LNCAP (cell line): ENCODE data around the gene OSBPL3.

ENCODE experiments used
- CTCF ChIP-seq: fragments of 450-650 bp; IDR thresholded peaks from 2 replicates; pipeline ENCODE4 v1.5.1; 2017; ENCODE audit warnings: mild to moderate bottlenecking

The OSBPL3 gene

GRCh38 chr7:24834128-24834798, 145.7 kb downstream of the OSBPL3 start:
- TF ChIP-seq CTCF: no peak

DNA sequence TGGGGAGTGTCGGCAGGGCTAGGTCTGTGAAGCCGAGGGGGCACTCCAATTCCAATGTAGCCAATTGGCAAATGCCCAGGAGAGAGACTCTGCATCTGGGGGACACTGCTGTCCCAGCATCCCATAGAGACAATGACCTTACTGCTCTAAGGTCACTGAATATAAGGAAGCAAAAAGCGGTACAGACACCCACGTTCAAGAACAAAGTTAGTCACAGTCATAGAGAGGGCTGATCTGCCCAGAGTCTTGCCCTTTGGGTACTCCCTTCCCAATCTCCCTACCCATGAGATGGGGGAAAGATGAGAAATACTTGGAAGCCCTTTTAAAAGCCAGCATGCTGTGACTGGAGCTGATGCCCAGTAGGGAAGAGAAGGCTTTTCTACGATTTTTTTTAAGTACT, 146.4 kb downstream of the OSBPL3 start:
- TF ChIP-seq CTCF: no peak

DNA sequence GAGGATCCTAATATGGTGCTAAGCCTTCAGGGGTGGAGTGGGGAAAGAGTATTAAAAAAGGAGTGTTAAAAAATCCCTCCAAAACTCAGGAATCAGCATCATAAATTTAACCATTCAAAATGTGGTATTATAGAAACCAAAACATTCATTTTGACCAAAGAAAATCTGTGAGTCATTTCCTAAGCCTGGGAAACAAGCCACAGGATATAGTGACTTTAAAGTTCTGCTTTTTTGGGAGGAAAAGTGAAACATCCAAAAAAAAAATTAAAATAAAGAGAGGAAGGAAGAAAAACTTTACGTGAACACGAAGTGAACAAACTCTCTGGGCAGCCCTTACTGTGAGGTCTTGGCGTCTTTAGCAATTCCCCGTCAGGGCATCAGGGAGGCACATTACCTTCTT, 148.7 kb downstream of the OSBPL3 start:
- no peak for TF ChIP-seq CTCF

GRCh38 chr7:24830440-24831050, 149.4 kb downstream of the OSBPL3 start:
- TF ChIP-seq CTCF: no peak

DNA sequence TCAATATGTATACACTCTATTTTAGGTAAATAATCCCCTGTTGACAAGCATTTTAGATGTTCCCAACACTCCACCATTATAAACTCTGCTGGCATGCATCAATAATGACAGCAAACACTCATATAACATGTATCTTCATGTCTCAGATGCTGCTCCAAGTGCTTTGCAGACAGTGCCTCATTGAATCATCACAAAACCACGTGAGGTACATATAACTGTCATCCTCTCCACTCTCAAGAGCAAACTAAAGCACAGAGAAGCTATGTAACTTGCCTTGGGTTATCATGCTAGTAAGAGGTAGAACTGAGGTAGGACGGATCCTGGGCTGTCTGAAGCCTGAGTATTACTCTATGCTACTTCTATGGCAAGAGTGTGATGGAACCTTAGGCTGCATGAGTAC, 150.2 kb downstream of the OSBPL3 start:
- TF ChIP-seq CTCF: no peak

DNA sequence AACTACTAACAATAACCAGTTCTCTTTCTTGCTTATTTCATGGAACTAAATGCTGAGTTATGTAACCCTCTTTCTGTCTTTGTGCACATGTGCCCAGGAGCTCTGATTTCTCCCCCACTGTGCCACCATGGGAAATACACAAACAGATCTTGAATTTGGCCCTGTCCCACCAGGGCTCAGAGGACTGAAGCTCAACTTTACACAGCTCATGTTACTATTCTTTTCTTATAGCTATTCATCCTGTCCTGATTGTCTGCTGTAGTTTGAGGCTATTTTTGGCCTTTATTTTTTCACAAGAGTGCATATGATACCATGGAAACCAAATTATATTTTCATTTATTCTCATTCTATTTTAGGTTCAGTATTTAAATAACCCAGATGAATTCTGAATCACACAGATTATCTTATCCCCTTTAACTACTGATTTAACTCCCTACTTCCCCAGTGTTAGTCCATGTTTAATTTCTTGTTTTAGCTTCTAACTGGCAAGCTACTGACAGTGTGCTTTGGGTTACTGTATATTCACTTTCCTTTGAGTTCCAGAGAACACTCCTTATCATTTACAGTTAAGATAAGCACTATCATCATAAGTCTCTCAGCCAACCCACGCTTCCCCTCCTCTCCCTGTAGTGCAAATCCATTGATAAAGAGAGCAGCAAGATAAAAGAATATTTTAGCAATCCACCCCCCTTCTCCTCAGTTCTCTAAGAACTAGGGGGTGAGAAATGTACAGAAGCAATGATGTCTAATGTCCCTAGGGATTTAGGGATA, 150.9 kb downstream of the OSBPL3 start:
- TF ChIP-seq CTCF: no peak

- no peak for TF ChIP-seq CTCF
These were observed 152.4 kb downstream of the OSBPL3 start for GRCh38 chr7:24827589-24827988.
